SK-N-SH treated with all-trans-retinoic acid at 6 μM for 48 hours (cell line): ENCODE data around the gene TSEN34.

Experiments used
- ATAC-seq: fragments of 200-7000 bp; cut with Tn5 transposase; 3 replicates; pipeline ENCODE4 v1.9.1; 2020; ENCODE audit warnings: mild to moderate bottlenecking, moderate library complexity
- BACH2 ChIP-seq: fragments of 250-450 bp; sonication (Bioruptor Pico); IDR thresholded peaks from 2 replicates; pipeline ENCODE4 v1.9.0; 2021; ENCODE audit warnings: mild to moderate bottlenecking, borderline replicate concordance
- CSDC2 ChIP-seq: fragments of 250-450 bp; sonication (Bioruptor Pico); IDR thresholded peaks from 2 replicates; pipeline ENCODE4 v1.5.0; 2020; ENCODE audit warnings: mild to moderate bottlenecking, moderate library complexity
- CSRNP3 ChIP-seq: fragments of 250-450 bp; sonication (Bioruptor Pico); IDR thresholded peaks from 2 replicates; pipeline ENCODE4 v1.5.1; 2021; ENCODE audit warnings: mild to moderate bottlenecking, moderate library complexity
- ESRRG ChIP-seq: fragments of 250-450 bp; sonication (Bioruptor Pico); IDR thresholded peaks from 2 replicates; pipeline ENCODE4 v1.6.1; 2021; ENCODE audit warnings: mild to moderate bottlenecking
- GLIS3 ChIP-seq: fragments of 250-450 bp; sonication (Bioruptor Pico); IDR thresholded peaks from 2 replicates; pipeline ENCODE4 v1.5.0; 2020; ENCODE audit warnings: mild to moderate bottlenecking, moderate library complexity
- ISL1 ChIP-seq: fragments of 250-450 bp; sonication (Bioruptor Pico); IDR thresholded peaks from 2 replicates; pipeline ENCODE4 v2.1.2; 2022; ENCODE audit warnings: mild to moderate bottlenecking, moderate library complexity
- OSR1 ChIP-seq: fragments of 250-450 bp; sonication (Bioruptor Pico); IDR thresholded peaks from 2 replicates; pipeline ENCODE4 v1.8.0; 2022; ENCODE audit warnings: moderate library complexity, mild to moderate bottlenecking, inconsistent platforms
- POU6F1 ChIP-seq: fragments of 250-450 bp; sonication (Bioruptor Pico); IDR thresholded peaks from 2 replicates; pipeline ENCODE4 v1.8.0; 2021; ENCODE audit warnings: low read depth, mild to moderate bottlenecking, moderate library complexity, borderline replicate concordance
- PPARA ChIP-seq: fragments of 250-450 bp; sonication (Bioruptor Pico); IDR thresholded peaks from 2 replicates; pipeline ENCODE4 v1.5.0; 2020; ENCODE audit warnings: mild to moderate bottlenecking, borderline replicate concordance
- RARB ChIP-seq: fragments of 250-450 bp; sonication (Bioruptor Pico); IDR thresholded peaks from 2 replicates; pipeline ENCODE4 v1.8.0; 2021; ENCODE audit warnings: mild to moderate bottlenecking, moderate library complexity
- SNAI2 ChIP-seq: fragments of 250-450 bp; sonication (Bioruptor Pico); IDR thresholded peaks from 2 replicates; pipeline ENCODE4 v1.5.0; 2020; ENCODE audit warnings: mild to moderate bottlenecking, moderate library complexity
- TCF4 ChIP-seq: fragments of 250-450 bp; sonication (Bioruptor Pico); IDR thresholded peaks from 2 replicates; pipeline ENCODE4 v1.8.0; 2021; ENCODE audit warnings: mild to moderate bottlenecking, moderate library complexity, borderline replicate concordance
- TOX ChIP-seq: fragments of 250-450 bp; sonication (Bioruptor Pico); IDR thresholded peaks from 2 replicates; pipeline ENCODE4 v1.8.0; 2021; ENCODE audit warnings: mild to moderate bottlenecking, moderate library complexity, borderline replicate concordance
- ZC3H10 ChIP-seq: fragments of 250-450 bp; sonication (Bioruptor Pico); IDR thresholded peaks from 2 replicates; pipeline ENCODE4 v1.5.1; 2021; ENCODE audit warnings: mild to moderate bottlenecking, moderate library complexity
- ZFP3 ChIP-seq: fragments of 250-450 bp; sonication (Bioruptor Pico); IDR thresholded peaks from 2 replicates; pipeline ENCODE4 v1.5.0; 2020; ENCODE audit warnings: mild to moderate bottlenecking, moderate library complexity
- ZFP30 ChIP-seq: fragments of 450-650 bp; formaldehyde crosslinking; IDR thresholded peaks from 2 replicates; pipeline ENCODE4 v1.5.0; 2022; ENCODE audit warnings: mild to moderate bottlenecking, moderate library complexity
- ZNF565 ChIP-seq: fragments of 450-650 bp; formaldehyde crosslinking; conservative IDR thresholded peaks from 2 replicates; pipeline ENCODE4 v1.5.0; 2020; ENCODE audit warnings: low read depth, mild to moderate bottlenecking, moderate library complexity
- ZNF70 ChIP-seq: fragments of 450-650 bp; formaldehyde crosslinking; IDR thresholded peaks from 2 replicates; pipeline ENCODE4 v1.5.0; 2020; ENCODE audit warnings: mild to moderate bottlenecking, moderate library complexity
- TF ChIP-seq, protein P1 (sequence below): fragments of 250-450 bp; sonication (Bioruptor Pico); IDR thresholded peaks from 2 replicates; pipeline ENCODE4 v1.5.0; 2020; ENCODE audit warnings: mild to moderate bottlenecking, moderate library complexity
- TF ChIP-seq, protein P2 (sequence below): fragments of 250-450 bp; sonication (Bioruptor Pico); IDR thresholded peaks from 2 replicates; pipeline ENCODE4 v1.8.0; 2020; ENCODE audit warnings: mild to moderate bottlenecking, moderate library complexity, borderline replicate concordance
- TF ChIP-seq, protein P3 (sequence below): fragments of 250-450 bp; sonication (Bioruptor Pico); IDR thresholded peaks from 2 replicates; pipeline ENCODE4 v1.5.1; 2020; ENCODE audit warnings: low read depth, mild to moderate bottlenecking, moderate library complexity

Gene TSEN34

GRCh38 chr19:54203151-54203611, 12.1 kb downstream of the TSEN34 start:
- no peak for TF ChIP-seq ZFP3
- TF ChIP-seq ZNF565 (CRISPR knock-in tag) = no peak
- TF ChIP-seq GLIS3 (CRISPR knock-in tag) = no peak
- TF ChIP-seq, protein P1, sequence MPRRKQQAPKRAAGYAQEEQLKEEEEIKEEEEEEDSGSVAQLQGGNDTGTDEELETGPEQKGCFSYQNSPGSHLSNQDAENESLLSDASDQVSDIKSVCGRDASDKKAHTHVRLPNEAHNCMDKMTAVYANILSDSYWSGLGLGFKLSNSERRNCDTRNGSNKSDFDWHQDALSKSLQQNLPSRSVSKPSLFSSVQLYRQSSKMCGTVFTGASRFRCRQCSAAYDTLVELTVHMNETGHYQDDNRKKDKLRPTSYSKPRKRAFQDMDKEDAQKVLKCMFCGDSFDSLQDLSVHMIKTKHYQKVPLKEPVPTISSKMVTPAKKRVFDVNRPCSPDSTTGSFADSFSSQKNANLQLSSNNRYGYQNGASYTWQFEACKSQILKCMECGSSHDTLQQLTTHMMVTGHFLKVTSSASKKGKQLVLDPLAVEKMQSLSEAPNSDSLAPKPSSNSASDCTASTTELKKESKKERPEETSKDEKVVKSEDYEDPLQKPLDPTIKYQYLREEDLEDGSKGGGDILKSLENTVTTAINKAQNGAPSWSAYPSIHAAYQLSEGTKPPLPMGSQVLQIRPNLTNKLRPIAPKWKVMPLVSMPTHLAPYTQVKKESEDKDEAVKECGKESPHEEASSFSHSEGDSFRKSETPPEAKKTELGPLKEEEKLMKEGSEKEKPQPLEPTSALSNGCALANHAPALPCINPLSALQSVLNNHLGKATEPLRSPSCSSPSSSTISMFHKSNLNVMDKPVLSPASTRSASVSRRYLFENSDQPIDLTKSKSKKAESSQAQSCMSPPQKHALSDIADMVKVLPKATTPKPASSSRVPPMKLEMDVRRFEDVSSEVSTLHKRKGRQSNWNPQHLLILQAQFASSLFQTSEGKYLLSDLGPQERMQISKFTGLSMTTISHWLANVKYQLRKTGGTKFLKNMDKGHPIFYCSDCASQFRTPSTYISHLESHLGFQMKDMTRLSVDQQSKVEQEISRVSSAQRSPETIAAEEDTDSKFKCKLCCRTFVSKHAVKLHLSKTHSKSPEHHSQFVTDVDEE (CRISPR knock-in tag) = no peak
- TF ChIP-seq SNAI2 = no peak
- no peak for TF ChIP-seq PPARA (CRISPR knock-in tag)
- TF ChIP-seq CSDC2 (CRISPR knock-in tag) = no peak
- no peak for TF ChIP-seq ZFP30 (CRISPR knock-in tag)
- TF ChIP-seq, protein P2, sequence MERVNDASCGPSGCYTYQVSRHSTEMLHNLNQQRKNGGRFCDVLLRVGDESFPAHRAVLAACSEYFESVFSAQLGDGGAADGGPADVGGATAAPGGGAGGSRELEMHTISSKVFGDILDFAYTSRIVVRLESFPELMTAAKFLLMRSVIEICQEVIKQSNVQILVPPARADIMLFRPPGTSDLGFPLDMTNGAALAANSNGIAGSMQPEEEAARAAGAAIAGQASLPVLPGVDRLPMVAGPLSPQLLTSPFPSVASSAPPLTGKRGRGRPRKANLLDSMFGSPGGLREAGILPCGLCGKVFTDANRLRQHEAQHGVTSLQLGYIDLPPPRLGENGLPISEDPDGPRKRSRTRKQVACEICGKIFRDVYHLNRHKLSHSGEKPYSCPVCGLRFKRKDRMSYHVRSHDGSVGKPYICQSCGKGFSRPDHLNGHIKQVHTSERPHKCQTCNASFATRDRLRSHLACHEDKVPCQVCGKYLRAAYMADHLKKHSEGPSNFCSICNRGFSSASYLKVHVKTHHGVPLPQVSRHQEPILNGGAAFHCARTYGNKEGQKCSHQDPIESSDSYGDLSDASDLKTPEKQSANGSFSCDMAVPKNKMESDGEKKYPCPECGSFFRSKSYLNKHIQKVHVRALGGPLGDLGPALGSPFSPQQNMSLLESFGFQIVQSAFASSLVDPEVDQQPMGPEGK (CRISPR knock-in tag) = no peak
- TF ChIP-seq RARB = no peak
- no peak for TF ChIP-seq OSR1 (CRISPR knock-in tag)
- TF ChIP-seq TOX (CRISPR knock-in tag) = no peak
- no peak for TF ChIP-seq ZNF70 (CRISPR knock-in tag)
- no peak for TF ChIP-seq ZC3H10
- TF ChIP-seq ISL1 (CRISPR knock-in tag) = no peak
- ATAC-seq = no peak

- TF ChIP-seq TCF4 (CRISPR knock-in tag) = no peak
- TF ChIP-seq CSRNP3 (CRISPR knock-in tag) = no peak
- TF ChIP-seq ZFP30 (CRISPR knock-in tag) = no peak
- no peak for ATAC-seq
Observed at GRCh38 chr19:54204767-54205468, 13.8 kb downstream of the TSEN34 start.

DNA sequence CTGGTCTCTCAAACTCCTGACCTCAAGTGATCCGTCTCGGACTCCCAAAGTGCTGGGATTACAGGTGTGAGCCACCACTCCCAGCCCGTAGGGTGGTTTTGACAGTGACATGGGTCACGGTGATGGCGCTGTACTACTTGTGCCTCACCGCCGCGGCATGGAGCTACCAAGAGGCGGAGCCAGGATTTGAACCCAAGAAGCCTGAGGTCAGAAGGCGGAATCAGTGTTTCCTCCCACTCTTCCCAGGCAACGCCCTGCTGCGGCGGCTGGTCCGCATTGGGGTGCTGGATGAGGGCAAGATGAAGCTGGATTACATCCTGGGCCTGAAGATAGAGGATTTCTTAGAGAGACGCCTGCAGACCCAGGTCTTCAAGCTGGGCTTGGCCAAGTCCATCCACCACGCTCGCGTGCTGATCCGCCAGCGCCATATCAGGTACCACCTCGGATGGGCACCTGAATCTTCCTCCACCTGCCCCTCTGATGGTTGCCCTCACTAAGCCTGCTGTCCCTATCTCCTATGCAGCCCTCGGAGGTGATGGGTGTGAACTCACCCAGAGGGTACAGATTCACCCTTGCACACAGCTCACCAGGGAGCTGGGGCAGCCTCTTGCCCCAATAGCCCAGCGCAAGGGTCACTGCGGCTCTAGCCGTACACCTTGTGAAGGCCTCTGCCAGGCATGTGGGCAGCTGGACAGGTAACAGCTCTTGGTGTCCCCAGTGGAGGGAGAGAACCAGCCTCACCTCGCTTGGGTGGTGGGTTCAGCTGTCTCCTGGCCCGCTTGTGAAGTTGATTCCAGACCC, 15.1 kb downstream of the TSEN34 start:
- no peak for TF ChIP-seq BACH2 (CRISPR knock-in tag)
- TF ChIP-seq OSR1 (CRISPR knock-in tag) = no peak
- TF ChIP-seq ESRRG = no peak
- no peak for TF ChIP-seq SNAI2
- no peak for TF ChIP-seq ZC3H10
- TF ChIP-seq ZFP30 (CRISPR knock-in tag) = no peak
- TF ChIP-seq, protein P3, sequence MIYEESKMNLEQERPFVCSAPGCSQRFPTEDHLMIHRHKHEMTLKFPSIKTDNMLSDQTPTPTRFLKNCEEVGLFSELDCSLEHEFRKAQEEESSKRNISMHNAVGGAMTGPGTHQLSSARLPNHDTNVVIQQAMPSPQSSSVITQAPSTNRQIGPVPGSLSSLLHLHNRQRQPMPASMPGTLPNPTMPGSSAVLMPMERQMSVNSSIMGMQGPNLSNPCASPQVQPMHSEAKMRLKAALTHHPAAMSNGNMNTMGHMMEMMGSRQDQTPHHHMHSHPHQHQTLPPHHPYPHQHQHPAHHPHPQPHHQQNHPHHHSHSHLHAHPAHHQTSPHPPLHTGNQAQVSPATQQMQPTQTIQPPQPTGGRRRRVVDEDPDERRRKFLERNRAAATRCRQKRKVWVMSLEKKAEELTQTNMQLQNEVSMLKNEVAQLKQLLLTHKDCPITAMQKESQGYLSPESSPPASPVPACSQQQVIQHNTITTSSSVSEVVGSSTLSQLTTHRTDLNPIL (CRISPR knock-in tag) = no peak
- TF ChIP-seq ZNF70 (CRISPR knock-in tag) = no peak
- no peak for TF ChIP-seq TCF4 (CRISPR knock-in tag)
- TF ChIP-seq RARB = no peak
- TF ChIP-seq PPARA (CRISPR knock-in tag) = no peak
- TF ChIP-seq, protein P1 (CRISPR knock-in tag) = no peak
- no peak for TF ChIP-seq POU6F1 (CRISPR knock-in tag)
- TF ChIP-seq CSDC2 (CRISPR knock-in tag) = no peak
- TF ChIP-seq, protein P2 (CRISPR knock-in tag) = no peak
- TF ChIP-seq ZFP3 = no peak
- no peak for TF ChIP-seq ISL1 (CRISPR knock-in tag)
- no peak for TF ChIP-seq GLIS3 (CRISPR knock-in tag)
- ATAC-seq = no peak
